Measurements from ENCODE around the gene TNFSF15. TPM values are rescaled to one million over a fixed set of nuclear protein-coding genes. Genes with fewer than 3 reads are reported as not detected.
"Not testable (repeated sequence)": the region's sequence is repeated elsewhere in the genome, so short reads cannot be mapped to it uniquely, and the experiment has no call there.

The TNFSF15 gene
- polyA plus RNA-seq, 1 experiment = 0.13 TPM

DNA sequence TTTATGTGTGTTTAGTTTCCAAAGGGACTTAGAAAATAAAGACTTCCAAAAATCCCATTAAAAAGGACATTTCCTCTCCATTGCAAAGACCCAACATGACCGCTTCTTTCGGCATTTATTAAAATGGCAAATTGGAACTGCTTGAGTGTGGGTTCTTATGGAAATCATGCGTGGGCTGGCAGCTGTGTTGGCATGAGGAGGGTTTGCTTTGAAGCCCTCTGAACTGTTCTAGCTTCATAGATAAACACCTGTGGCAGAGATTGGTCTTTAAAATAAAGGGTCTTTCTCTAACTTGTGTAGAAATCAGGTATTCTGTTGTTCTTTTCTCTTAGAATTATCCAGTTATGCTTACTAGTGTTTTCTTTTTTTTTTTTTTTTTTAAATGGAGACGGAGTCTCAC is 68.0 kb downstream of the TNFSF15 start:
- H3K36me3 ChIP-seq (ENCODE audit: control insufficient read depth, insufficient read depth, low read length) = no peaks in the 10 kb centered on the region
- ChIA-PET POLR2A (no interaction called here), CTCF (interaction anchor here (0.7 to 10.2 kb wide), 12 partner anchors 56 to 786 kb away, joined by 3 to 184 read pairs (median 4); partner anchors contain the start of gene TEX48)
- H3K4me3 ChIP-seq (ENCODE audit: low read depth, low read length) = no peak overlapping the region
- DNase-seq (ENCODE audit: low read depth) = no peak
- no peaks in the 10 kb centered on the region; the same call in 1 of the 2 replicates for H3K27me3 ChIP-seq (ENCODE audit: control insufficient read depth, insufficient read depth, low read length)
- no peak for TF ChIP-seq CTCF (IDR thresholded peaks at IDR 0.05; ENCODE audit: insufficient read depth, low read depth, low read length)

- no peak overlapping the region for H3K4me3 ChIP-seq (ENCODE audit: low read depth, low read length)
- TF ChIP-seq CTCF (IDR thresholded peaks at IDR 0.05; ENCODE audit: insufficient read depth, low read depth, low read length) = no peak
- no peaks in the 10 kb centered on the region; the same call in 1 of the 2 replicates for H3K27me3 ChIP-seq (ENCODE audit: control insufficient read depth, insufficient read depth, low read length)
- no peaks in the 10 kb centered on the region for H3K36me3 ChIP-seq (ENCODE audit: control insufficient read depth, insufficient read depth, low read length)
- DNase-seq (ENCODE audit: low read depth) = no peak
- POLR2A ChIA-PET = no interaction called here
- CTCF ChIA-PET = interaction anchor here (0.6 to 10.2 kb wide), 8 partner anchors 12 to 278 kb away, joined by 3 to 184 read pairs (median 8); partner anchors contain the start of gene TEX48
Measured at GRCh38 chr9:114737118-114737517, 68.7 kb downstream of the TNFSF15 start.

- TF ChIP-seq CTCF (IDR thresholded peaks at IDR 0.05; ENCODE audit: insufficient read depth, low read depth, low read length) = no peak
- Histone ChIP-seq H3K27me3 (ENCODE audit: control insufficient read depth, insufficient read depth, low read length) (no peaks in the 10 kb centered on the region; the same call in 1 of the 2 replicates), H3K36me3 (ENCODE audit: control insufficient read depth, insufficient read depth, low read length) (no peaks in the 10 kb centered on the region), H3K4me3 (ENCODE audit: low read depth, low read length) (no peak overlapping the region)
- ChIA-PET CTCF (interaction anchor here (0.7 to 10.2 kb wide), 6 partner anchors 9 to 172 kb away, joined by 3 to 184 read pairs (median 4); partner anchors contain the start of gene TEX48), POLR2A (no interaction called here)
- DNase-seq (ENCODE audit: low read depth) = no peak
Measured at GRCh38 chr9:114735704-114736103, 70.1 kb downstream of the TNFSF15 start.

DNA sequence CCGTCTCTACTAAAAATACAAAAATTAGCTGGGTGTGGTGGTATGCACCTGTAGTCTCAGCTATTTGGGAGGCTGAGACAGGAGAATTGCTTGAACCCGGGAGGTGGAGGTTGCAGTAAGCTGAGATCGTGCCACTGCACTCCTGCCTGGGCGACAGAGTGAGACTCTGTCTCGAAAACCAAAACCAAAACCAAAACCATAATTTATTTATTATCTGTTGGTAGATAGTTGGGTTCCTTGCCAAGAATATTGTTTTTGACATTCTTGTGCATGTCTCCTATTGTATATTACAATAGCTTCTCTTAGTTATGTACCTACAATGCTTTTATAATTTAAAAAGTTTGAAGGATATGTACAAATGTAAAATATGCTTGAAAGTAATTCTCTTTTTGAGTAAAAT is 70.7 kb downstream of the TNFSF15 start:
- H3K4me3 ChIP-seq (ENCODE audit: low read depth, low read length); POLR2A ChIA-PET; H3K36me3 ChIP-seq (ENCODE audit: control insufficient read depth, insufficient read depth, low read length); H3K27me3 ChIP-seq (ENCODE audit: control insufficient read depth, insufficient read depth, low read length); DNase-seq (ENCODE audit: low read depth): not testable (repeated sequence)
- CTCF ChIA-PET = interaction anchor here (0.6 to 10.2 kb wide), 7 partner anchors 10 to 280 kb away, joined by 3 to 184 read pairs (median 5); partner anchors contain the start of gene TEX48

Other genes starting within 250 kb of the TNFSF15 start
- gene ATP6V1G1, start 218.3 kb downstream of the TNFSF15 start, polyA plus RNA-seq (2011; rRNA removed) = 89.2 and 134 TPM in 2 replicates
- gene TMEM268, start 194.7 kb downstream of the TNFSF15 start, polyA plus RNA-seq (2011; rRNA removed) = 11.8 and 18.4 TPM in 2 replicates
- not detected in 2 replicates for gene TEX53, start 148.2 kb downstream of the TNFSF15 start, polyA plus RNA-seq (2011; rRNA removed)
- gene TEX48, start 123.8 kb downstream of the TNFSF15 start, polyA plus RNA-seq (2011; rRNA removed) = not detected in 2 replicates
- gene TNFSF8, start 124.6 kb upstream of the TNFSF15 start, polyA plus RNA-seq (2011; rRNA removed) = not detected in 2 replicates